Measurements from ENCODE around the gene CYYR1.
"Not testable (repeated sequence)": the region's sequence is repeated elsewhere in the genome, so short reads cannot be mapped to it uniquely, and the experiment has no call there.

CYYR1 gene

DNA sequence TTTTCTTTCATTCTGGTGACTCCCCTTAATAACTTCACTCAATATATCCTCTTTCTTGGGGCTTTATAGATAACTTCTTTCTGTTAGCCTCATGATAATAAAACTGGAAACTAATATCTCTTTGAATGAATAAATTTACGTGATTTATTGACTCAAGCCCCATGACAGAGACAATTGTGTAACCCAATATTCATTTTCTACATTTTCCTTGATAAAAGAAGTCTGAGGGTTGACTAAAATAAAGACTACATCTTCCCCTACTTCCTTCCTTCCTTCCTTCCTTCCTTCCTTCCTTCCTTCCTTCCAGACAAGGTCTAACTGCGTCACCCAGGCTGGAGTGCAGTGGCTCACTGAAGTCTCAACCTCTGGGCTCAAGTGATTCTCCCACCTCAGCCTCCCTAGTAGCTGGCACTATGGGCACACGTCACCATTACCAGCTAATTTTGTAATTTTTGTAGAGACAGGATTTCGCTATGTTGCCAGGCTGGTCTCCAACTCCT lies 85.1 kb downstream of the CYYR1 start:
- no peak for DNase-seq

- DNase-seq = no peak
Observed at GRCh38 chr21:26473471-26473870, 99.6 kb downstream of the CYYR1 start.

DNA sequence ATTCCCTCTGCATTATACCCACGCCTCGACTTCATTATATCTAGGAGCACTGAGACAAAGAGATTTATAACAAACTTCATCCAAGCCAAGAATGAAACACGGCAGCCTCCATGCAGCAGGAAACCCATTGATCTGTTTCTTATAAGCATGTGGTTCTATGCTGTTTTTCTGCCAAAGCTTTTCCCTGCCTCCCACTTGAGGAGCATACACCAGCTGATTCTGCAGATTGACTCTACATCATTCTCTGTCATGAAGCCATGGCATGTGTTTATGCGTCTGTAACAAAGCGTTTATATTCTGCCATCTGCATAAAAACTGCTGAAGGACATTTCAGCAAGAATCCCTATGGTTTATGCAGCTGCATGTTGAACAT lies 102.0 kb downstream of the CYYR1 start:
- no peak for DNase-seq

GRCh38 chr21:26470351-26471098 lies 102.6 kb downstream of the CYYR1 start:
- DNase-seq = no peak

- DNase-seq = no peak
Observed at GRCh38 chr21:26469789-26470188, 103.3 kb downstream of the CYYR1 start.

GRCh38 chr21:26465916-26466315 lies 107.2 kb downstream of the CYYR1 start:
- no peak for DNase-seq

DNA sequence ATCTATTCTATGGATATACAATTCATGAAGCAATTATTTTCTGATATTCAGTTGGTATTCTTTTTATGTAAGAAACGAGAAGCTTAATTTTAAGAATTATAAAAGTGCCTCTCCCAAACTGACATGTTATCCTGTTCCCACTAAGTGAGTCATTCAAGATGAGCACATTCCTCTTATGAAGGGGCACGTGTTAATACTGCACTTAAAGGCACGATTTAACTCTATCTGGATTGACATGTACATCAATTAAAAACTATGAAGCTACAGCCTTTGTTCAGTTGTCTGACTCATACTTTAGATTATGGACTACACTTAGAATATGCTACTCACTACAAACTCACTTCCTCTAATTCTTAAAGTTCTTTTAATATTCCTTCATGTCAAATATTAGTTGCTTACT lies 111.6 kb downstream of the CYYR1 start:
- no peak for DNase-seq

DNA sequence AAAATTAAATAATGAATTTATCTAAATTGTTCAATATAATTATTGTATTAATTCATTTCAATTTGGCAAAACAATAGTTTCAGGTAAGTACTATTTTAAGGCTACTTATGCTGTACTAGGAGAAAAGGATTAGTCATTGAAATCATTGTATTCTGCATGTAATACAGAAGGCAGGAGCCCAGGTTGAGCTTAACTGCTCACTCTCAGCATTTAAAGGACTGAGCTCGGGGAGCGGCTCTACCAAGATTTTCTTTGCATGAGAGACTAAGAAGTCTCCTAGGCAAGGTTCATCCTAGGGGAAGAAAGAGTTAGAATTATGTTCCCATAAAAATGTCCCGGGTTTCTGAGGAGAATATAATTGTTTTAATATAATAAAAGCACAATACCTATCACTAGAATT lies 112.5 kb downstream of the CYYR1 start:
- no peak for DNase-seq

DNA sequence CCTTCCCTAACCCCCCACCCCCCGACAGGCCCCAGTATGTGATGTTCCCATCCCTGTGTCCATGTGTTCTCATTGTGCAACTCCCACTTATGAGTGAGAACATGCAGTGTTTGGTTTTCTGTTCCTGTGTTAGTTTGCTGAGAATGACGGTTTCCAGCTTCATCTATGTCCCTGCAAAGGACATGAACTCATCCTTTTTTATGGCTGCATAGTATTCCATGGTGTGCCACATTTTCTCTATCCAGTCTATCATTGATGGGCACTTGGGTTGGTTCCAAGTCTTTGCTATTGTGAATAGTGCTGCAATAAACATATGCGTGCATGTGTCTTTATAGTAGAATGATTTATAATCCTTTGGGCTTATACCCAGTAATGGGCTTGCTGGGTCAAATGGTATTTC lies 114.2 kb downstream of the CYYR1 start:
- DNase-seq = not testable (repeated sequence)

GRCh38 chr21:26457817-26458216 lies 115.3 kb downstream of the CYYR1 start:
- DNase-seq = no peak

GRCh38 chr21:26453267-26453666 lies 119.8 kb downstream of the CYYR1 start:
- no peak for DNase-seq

DNA sequence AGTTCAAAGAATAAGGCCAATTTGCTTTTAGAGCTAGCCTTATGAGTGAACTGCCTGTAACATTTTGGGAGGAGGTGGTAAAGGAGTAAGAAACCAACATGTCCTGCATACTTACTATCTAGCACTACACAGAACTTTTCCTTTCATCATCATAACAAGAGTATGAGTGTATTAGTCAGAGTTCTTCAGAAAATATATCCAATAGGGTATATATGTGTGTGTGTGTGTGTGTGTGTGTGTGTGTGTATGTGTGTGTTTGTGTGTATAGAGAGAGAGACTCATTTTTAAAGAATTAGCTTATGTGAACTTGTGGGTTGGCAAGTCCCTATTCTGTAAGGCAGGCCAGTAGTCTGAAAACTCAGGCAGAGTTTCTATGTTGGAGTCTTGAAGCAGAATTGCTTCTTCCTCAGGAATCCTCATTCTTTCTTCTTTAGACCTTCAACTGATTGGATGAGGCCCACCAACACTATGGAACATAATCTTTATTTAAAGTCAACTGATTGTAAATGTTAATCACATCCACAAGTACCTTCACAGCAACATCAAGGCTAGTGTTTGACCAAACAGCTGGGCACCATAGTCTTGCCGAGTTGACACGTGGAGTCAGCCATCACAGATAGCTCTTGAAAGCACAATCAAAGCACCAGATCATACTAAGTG lies 121.9 kb downstream of the CYYR1 start:
- no peak for DNase-seq

DNA sequence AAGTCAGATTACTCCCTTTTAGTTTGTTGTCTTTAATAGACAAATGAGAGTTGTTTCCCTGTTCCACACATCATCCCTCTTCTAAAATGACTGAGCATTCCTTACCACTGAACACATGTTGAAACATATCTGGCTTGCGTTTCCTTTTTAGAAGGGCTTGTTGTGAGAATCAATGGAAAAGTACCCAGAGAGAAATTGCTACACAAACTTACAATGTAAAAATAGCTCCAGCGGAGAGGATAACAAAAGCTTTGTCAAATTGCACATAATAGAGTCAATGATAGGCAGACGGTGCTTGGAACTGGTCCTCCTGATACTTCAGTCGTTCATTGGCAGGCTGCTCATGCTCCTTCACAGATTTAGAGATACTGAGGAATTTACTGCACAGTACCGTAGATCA lies 123.9 kb downstream of the CYYR1 start:
- DNase-seq = no peak

- DNase-seq = no peak
Observed at GRCh38 chr21:26448751-26449150, 124.3 kb downstream of the CYYR1 start.

GRCh38 chr21:26447932-26448475 lies 125.1 kb downstream of the CYYR1 start:
- DNase-seq = no peak

GRCh38 chr21:26445440-26445839 lies 127.6 kb downstream of the CYYR1 start:
- DNase-seq = no peak

- no peak for DNase-seq
Observed at GRCh38 chr21:26444646-26445045, 128.4 kb downstream of the CYYR1 start.

DNA sequence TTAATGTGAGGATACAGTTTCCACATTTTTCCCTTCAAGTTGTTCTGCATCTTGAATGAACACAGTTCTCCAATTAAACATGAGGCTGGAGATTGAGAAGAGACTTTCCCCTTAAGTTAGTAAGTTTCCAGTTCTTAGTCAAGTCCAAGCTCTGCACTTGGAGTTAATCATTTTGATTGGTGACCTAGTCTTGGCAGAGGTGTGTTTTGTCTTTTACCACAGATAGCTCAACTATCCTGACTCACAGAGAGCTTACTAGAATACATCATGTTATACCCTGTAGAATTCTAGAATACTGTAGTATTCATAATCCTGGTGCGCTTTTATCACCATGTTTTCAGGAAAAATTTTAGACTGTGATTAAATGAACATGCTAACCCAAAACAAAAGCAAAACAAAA lies 129.2 kb downstream of the CYYR1 start:
- no peak for DNase-seq

DNA sequence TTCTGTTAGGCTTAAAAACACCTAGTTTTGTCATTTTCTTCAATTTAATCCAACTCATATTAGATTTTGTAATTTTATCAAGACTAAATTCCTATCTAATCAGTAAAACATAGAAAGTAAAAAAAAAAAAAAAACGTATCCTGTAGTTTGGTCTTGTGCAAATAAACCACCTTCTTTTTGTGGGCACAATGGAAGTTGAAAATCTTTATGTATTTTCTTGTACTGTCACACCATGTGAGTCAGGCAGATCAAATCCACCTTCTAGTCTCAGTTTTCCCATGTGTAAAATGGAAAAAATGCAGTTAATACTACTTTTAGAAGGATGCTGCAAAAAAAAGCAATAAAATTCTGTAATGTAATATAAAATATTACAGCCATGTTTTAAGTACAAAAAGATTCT lies 129.8 kb downstream of the CYYR1 start:
- DNase-seq = no peak

DNA sequence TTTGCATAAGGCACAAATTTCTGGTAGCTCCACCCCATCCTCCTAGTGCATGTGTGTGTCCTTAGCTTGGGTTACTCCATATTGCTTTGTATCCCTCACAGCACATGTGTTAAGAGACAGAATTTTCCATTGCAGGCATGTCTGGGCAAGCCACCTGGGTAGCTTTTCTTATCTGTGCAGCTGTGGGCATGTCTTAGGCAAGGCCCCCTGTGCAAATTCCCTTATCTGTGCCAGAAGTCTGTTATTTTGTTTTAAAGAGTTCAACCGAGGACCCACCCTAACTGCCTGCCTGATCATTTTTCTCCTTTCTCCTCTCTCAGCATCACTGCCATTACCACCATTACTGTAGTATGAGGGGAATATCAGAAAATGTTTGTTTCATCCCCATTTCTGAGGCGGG lies 131.9 kb downstream of the CYYR1 start:
- no peak for DNase-seq

- no peak for DNase-seq
Observed at GRCh38 chr21:26438976-26439375, 134.1 kb downstream of the CYYR1 start.

GRCh38 chr21:26437326-26438009 lies 135.6 kb downstream of the CYYR1 start:
- no peak for DNase-seq

DNA sequence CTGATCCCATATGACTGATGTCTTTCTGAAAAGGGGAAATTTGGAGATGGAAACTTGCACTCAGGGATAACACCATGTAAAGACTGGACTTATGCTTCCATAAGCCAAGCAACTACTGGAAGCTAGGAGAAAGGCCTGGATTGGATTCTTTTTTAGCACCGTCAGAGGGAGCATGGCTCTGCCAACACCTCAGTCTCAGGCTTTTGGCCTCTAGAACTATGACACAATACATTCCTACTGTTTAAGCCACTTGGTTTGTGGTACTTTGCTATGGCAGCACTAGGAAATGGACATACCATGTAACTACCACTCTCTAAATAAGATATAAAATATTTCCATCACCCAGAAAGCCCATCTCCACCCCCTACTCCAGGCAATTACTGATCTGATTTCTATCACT lies 139.7 kb downstream of the CYYR1 start:
- no peak for DNase-seq

GRCh38 chr21:26432410-26432809 lies 140.7 kb downstream of the CYYR1 start:
- no peak for DNase-seq
